ENCODE measurements around the gene UVRAG. TPM values are rescaled to one million over a fixed set of nuclear protein-coding genes. Genes with fewer than 3 reads are reported as not detected.
A peak's percentile ranks its signal among the peaks of the same experiment; 100 is the strongest.

UVRAG gene
- total RNA-seq, 4 donors from 2014 or later = 14.6 to 28.0 (median 20.7) TPM

DNA sequence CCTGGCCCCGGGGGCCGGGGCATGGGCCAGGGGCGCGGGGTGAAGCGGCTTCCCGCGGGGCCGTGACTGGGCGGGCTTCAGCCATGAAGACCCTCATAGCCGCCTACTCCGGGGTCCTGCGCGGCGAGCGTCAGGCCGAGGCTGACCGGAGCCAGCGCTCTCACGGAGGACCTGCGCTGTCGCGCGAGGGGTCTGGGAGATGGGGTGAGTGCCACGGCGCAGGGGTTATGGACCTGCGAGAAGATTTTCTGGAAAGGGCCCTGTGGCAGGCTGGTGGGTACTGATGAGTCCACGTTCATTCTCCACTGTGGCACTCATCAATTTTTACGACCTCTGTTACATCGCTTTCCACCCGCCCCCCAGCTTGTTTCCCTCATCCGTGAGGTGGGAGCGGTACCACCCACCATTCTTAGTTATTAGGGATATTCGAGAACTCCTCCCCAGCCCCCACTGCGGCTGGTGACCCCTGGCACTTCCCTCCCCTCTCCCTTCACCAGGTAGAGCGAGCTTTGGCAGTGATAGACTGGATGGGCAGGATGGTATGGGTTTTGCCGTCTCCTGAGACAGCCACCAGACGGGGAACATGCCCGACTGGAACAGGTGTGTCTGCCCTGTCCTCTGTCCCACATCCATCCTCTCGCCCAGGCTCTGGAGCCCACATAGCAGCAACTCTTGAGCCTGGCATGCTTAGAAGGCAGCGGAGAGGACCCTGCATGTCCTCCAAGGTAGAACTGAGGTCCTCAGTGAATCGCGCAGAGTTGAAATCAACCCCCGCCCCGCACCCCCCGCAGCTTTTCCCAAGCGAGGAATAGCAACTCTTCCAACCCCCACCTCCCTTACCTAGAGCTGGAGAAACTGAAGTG lies 45.9 kb upstream of the UVRAG start:
- no peak for DNase-seq (ENCODE audit: low spot score in 2 of 2)

DNA sequence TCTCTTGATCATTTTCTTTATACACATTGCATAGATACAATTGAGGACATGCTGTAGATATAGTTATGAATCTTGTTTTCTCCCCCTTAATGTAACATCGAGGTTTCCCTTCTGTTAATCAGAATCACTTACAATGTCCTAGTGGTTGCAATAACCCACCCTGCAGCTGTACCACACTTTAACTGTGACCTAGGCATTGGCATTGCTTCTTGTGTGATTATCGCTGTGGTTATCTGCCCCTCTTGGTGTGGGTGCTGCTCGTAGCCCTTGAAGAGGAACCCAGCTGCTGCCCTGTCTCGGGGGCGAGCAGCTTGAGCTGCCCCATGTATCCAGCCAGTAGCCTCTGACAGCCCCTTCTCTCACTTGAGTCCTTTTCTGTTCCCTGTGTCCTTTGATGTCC lies 44.9 kb upstream of the UVRAG start:
- TF ChIP-seq POLR2A (IDR thresholded peaks at IDR 0.05) = no peak
- TF ChIP-seq, protein P1, sequence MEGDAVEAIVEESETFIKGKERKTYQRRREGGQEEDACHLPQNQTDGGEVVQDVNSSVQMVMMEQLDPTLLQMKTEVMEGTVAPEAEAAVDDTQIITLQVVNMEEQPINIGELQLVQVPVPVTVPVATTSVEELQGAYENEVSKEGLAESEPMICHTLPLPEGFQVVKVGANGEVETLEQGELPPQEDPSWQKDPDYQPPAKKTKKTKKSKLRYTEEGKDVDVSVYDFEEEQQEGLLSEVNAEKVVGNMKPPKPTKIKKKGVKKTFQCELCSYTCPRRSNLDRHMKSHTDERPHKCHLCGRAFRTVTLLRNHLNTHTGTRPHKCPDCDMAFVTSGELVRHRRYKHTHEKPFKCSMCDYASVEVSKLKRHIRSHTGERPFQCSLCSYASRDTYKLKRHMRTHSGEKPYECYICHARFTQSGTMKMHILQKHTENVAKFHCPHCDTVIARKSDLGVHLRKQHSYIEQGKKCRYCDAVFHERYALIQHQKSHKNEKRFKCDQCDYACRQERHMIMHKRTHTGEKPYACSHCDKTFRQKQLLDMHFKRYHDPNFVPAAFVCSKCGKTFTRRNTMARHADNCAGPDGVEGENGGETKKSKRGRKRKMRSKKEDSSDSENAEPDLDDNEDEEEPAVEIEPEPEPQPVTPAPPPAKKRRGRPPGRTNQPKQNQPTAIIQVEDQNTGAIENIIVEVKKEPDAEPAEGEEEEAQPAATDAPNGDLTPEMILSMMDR (IDR thresholded peaks at IDR 0.05) = no peak
- WGBS, 2 donors = 72 to 73% methylated on average over 5 of the region's 5 CpGs
- H3K4me3 ChIP-seq (ENCODE audit: low read depth, poor library complexity, severe bottlenecking) = no peak overlapping the region
- intact Hi-C loops (cut with DNase I; ENCODE audit: low total_unique reads) = loop anchor here (2.0 kb wide), 1 partner anchor 65 kb away; no protein-coding TSS in a partner anchor
- no peak for DNase-seq (ENCODE audit: low spot score in 2 of 2)

More for the DNA sequence above, 45.9 kb upstream of the UVRAG start:
- WGBS, 2 donors = 11 to 12% methylated on average over 36 to 46 of the region's 46 CpGs
- TF ChIP-seq, protein P1 (IDR thresholded peaks at IDR 0.05) = no peak
- TF ChIP-seq POLR2A (IDR thresholded peaks at IDR 0.05) = no peak
- intact Hi-C loops (cut with DNase I; ENCODE audit: low total_unique reads) = no loop called here
- H3K4me3 ChIP-seq (ENCODE audit: low read depth, poor library complexity, severe bottlenecking) = peak overlapping the region; percentile 12

DNA sequence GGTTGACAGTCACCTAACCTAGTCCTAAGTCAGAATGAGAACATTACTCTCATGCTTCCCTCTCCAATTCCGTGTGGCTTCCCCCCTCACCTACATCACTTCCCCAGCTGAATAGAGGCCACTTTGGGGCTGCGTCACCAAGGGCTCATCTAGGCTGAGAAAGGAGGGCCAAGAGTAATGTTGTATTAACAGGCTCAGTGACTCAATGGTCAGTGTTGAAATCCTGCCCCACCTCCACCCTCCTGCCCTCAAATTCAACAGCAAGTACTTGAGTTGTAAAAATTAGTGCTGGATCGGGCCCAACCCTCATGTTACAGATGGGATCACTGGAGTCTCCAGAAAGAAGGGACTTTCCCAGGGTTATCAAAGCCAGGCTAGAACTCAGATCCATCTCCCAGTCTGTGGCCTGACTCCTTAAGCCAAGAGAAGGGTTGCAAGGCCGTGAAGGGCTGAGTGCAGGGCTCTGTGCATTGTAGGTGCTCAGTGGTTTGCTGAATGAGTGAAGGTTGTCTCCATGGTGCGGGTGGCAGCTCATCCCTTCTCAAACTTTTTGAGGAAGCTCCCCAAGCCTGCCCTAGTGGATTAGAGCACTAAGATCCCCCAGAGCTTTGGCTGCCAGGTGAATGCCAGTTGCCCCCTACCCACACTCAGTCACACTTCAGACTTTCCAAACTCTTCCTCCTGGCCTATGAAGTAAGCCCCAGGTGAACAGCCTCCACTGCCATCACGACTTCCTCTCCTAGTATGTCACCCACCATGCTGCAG lies 43.2 kb upstream of the UVRAG start:
- intact Hi-C loops (cut with DNase I; ENCODE audit: low total_unique reads) = loop anchor here (2.0 kb wide), 1 partner anchor 67 kb away; no protein-coding TSS in a partner anchor
- no peak overlapping the region for H3K4me3 ChIP-seq (ENCODE audit: low read depth, poor library complexity, severe bottlenecking)
- no peak for TF ChIP-seq POLR2A (IDR thresholded peaks at IDR 0.05)
- TF ChIP-seq, protein P1 (IDR thresholded peaks at IDR 0.05) = no peak
- no peak for DNase-seq (ENCODE audit: low spot score in 2 of 2)
- WGBS, 2 donors = 82 to 90% methylated on average over 6 of the region's 6 CpGs

DNA sequence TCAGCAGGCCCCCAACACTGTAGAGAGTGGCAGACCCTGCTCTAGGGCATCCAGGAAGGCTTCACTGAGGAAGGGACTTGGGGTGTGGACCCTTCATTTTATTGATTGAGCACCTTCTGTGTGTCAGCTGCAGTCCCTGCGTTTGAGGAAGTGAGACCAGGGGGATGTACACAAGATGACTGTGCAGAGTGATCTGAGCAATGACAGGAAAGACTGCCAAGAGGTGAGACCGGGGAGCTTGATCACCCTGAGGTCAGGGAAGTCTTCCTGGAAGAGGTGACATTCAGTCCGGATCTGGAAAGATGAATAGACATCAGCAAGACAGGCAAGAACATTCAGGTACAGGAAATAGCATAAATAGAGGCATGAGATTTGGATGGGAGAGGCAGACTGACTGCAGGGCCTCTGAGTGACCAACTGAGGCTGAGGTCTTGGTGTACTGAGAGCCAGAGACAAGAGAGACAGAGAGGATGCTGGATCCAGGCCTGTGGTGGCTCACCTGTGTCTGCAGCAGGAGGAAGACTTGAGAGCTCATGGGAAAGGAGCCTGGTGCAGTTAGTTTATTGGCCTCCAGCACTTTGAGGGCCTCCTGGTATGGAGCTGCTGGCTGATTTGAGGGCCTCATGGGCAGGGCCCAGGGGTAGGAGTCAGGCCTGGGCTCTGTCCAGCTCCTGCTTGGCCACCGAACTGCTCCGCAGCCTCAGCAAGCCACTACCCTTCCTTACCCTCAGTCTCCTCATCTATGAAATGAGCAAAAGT lies 41.2 kb upstream of the UVRAG start:
- no peak for DNase-seq (ENCODE audit: low spot score in 2 of 2)
- TF ChIP-seq POLR2A (IDR thresholded peaks at IDR 0.05) = no peak
- TF ChIP-seq, protein P1 (IDR thresholded peaks at IDR 0.05) = no peak
- intact Hi-C loops (cut with DNase I; ENCODE audit: low total_unique reads) = no loop called here
- 78 to 83% methylated on average over 5 of the region's 5 CpGs for WGBS, 2 donors
- no peak overlapping the region for H3K4me3 ChIP-seq (ENCODE audit: low read depth, poor library complexity, severe bottlenecking)

DNA sequence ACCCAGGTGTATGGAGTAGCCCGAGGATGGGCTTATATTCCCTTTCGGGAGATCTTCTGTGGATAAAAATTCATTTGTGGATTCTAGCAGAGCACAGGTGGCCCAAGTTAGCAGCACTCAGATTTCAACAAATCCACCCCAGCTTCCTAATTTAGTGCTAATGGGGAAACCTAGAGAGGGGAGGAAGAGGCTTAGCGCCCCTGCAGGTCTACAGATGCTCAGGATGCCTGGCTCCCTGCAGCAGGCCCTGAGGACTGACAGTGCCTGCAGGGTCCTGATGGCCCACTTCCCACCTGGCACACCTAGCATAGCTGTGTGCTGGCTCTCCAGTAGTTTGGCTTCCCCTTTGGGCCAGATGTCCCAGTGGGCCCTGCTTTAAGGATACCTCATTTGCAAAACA lies 40.0 kb upstream of the UVRAG start:
- no peak for DNase-seq (ENCODE audit: low spot score in 2 of 2)
- intact Hi-C loops (cut with DNase I; ENCODE audit: low total_unique reads) = no loop called here
- WGBS, 2 donors = 93 to 96% methylated on average over 3 of the region's 3 CpGs
- TF ChIP-seq, protein P1 (IDR thresholded peaks at IDR 0.05) = no peak
- no peak for TF ChIP-seq POLR2A (IDR thresholded peaks at IDR 0.05)
- H3K4me3 ChIP-seq (ENCODE audit: low read depth, poor library complexity, severe bottlenecking) = no peak overlapping the region

Data from lower leg skin (tissue), 4 donors.